NCI-H1436 (cell line): ENCODE measurements around the gene MLIP.

Experiments
- DNase-seq: peaks from one replicate; lab custom pipeline; 2025; lab: John Stamatoyannopoulos, UW

Gene MLIP

GRCh38 chr6:54284161-54284860 is 173.1 kb downstream of the MLIP start:
- DNase-seq: no peak

- no peak for DNase-seq
These were observed 174.4 kb downstream of the MLIP start for GRCh38 chr6:54285595-54285994.

DNA sequence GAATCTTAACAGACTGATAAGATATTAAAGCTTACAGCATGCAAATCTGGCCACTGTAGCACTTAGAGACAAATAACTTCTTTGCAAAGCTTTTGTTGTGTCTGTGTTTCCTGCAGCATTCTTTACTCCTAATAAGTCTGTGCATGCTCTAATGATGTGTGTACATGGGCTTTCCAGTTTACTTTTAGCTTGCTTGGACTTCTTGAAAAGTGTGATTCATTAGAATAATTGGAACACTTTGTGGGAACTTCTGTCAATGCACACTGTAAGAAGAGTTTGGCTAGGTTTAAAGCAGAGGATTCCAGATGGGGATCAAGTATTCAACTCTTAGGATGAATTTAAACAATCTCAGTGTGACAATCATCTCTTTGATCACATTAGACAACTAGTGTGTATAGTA is 174.9 kb downstream of the MLIP start:
- no peak for DNase-seq

- DNase-seq: no peak
These were observed 177.2 kb downstream of the MLIP start for GRCh38 chr6:54288474-54288873.

- no peak for DNase-seq
These were observed 178.2 kb downstream of the MLIP start for GRCh38 chr6:54289426-54289825.

DNA sequence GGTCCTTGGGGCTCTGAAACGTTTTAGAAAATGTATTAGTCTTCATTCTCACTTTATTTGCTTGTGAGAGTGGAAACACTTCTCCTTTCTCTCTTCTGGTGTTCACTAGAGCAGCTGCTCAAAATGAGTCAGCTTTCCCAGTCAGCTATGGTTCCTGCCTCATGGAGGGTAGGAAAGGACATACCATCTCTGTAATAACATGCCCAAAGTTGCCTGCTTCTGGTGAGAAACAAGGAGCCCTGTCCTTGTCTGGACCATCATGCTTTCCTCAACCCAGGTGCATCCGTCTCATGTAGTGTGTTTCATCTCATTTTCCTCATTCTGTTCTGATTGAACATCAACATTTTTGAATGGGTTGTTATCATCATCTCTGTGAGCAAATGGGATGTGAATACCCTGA is 179.9 kb downstream of the MLIP start:
- DNase-seq: no peak

DNA sequence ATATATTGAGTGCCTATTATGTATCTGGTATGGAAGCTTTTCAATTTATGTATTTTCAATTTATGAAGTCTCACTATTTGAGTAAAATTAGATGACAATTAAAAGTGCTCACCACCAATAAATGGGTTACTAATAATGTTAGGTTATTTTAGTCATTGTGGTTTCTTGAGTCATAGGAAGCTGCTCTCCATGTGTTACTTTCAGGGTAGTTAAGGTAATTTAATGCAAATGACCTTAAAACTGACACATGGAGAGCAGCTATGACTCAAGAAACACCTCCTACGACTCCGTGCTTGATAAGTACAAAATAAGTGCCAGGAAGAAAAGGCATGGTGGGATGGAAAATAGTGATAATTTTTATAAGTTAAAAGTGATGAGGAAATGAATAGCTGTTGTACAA is 180.5 kb downstream of the MLIP start:
- no peak for DNase-seq

DNA sequence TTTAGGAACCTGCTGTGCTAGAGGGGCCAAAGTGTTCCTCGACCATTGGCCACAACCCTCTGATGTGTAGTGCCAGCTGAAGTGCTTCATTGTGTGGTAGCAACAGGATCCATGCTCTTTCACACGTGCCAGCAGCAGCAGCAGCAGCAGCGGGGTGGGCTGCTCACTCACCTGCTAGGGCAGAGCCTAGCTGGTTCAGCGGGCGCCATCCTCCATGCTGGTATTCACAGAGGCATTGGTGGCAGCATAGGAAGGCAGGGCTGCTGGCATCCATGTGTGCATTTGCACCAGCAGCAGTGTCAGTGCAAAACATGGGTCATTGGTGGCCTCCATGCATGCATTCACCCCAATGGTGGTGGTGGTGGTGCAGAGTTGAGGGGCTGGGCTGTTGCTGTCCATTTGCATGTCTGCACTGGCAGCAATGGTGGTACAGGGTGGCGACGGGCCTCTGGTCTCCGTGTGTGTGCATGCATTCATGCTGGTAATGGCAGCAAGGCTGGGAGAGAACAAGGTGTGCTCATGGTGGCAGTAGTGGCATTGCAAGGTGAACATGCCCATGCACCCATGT is 183.8 kb downstream of the MLIP start:
- DNase-seq: no peak

- no peak for DNase-seq
These were observed 188.5 kb downstream of the MLIP start for GRCh38 chr6:54299542-54300269.

GRCh38 chr6:54301770-54302169 is 190.5 kb downstream of the MLIP start:
- DNase-seq: no peak

DNA sequence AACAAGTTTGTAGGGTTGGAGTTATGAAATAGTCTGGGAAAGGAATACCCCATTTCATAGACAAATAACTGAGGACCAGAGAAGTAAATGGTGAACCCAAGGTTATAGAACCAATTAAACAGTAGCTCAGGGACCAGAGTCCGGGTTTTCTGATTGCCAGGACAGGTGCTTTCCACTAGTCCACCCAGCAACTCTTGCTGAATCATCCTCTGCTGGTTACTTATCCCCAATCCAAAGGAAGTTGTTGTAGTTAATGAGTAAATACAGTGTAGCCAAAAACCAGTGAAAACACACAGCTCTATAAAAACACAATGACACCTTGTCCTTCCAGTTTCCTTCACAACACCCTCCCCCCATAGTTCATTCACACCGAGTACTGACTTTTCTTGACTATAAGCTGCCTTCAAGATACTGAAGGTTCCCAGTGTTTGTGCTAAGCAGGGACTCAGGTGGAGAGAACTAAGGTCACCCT is 196.2 kb downstream of the MLIP start:
- DNase-seq: no peak

DNA sequence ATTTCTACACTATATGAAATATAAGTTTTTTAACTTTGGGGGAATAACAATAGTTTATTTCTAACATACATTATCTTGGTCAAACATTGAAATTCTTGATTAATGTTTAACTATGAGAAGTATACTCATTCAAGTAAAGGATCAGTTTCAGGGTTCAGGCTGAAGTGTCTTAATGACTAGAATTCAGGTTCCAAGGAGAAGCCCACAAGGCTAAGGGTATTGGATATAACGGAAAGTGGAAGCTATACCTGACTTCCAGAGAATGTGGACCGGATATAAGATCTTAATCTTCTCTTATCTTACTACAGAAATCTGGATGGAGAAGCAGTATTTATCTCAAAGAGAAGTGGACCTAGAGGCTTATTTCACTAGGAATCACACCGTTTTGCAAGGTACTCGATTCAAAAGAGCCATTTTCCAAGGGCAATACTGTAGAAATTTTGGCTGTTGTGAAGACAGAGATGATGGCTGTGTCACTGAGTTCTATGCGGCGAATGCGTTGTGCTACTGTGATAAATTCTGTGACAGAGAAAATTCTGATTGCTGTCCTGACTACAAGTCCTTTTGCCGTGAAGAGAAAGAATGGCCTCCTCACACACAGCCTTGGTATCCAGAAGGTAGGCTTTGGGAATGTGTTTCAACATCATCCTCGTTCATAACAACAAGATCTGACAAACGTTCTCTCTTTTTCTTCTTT is 197.2 kb downstream of the MLIP start, which contains the start of gene TINAG:
Gene TINAG (plus strand): TSS at position 153 of the 697 bp plus-strand sequence. CDS start 110 bp downstream, at position 263.
- no peak for DNase-seq

DNA sequence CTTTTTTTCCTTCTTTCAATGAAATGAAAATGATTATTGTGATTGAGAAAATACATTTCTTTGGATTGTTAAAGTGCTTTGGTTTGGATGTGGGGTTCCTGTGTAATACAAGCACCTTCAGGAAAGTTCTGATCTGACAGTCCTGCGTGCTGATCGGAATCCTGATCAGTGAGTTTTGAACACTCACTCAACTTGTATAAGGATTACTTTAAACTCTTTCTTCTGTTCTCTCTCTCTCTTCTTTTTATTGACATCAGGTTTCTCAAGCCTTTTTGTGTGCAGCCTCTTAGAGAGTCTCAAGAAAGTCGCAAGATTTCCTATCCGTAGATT is 197.7 kb downstream of the MLIP start:
- DNase-seq: no peak

GRCh38 chr6:54310377-54311152 is 199.3 kb downstream of the MLIP start:
- no peak for DNase-seq

DNA sequence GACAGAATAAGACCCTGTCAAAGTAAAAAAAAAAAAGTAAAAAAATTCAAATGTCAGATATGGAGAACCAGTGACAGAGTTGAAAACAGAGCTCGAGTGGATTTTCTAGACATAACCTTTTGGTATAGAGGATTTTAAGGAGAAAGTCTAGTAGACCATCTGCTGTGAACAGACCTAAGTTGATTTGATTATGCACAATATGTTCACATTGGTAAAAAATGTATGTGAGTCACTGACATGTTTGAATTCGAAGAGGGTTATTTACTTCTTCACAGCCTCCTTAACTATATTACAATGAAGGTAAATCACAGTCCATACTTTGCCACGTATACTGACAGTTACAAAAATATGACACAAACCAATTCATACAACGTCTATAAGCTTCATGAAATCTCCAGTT is 204.4 kb downstream of the MLIP start:
- no peak for DNase-seq
